Spleen (tissue), 11 donors: ENCODE measurements around the gene SNAI1. TPM values are rescaled to one million over a fixed set of nuclear protein-coding genes. Genes with fewer than 3 reads are reported as not detected.
"Not testable (repeated sequence)": the region's sequence is repeated elsewhere in the genome, so short reads cannot be mapped to it uniquely, and the experiment has no call there.

Experiments
- DNase-seq: peaks from one replicate; pipeline ENCODE4 v3.0.0-alpha.2; 2020
- H3K27ac ChIP-seq, 8 donors: fragments of 200-600 bp; sonication (generic) in 7 of 8; 1 replicate in 4 of 8; 2 replicates in 4 of 8; pipeline versions ENCODE4 v1.5.0 to v1.8.0; 2016 to 2021; ENCODE audit warnings: inconsistent platforms in 4 of 8, mild to moderate bottlenecking in 4 of 8, moderate library complexity in 1 of 8
- H3K27me3 ChIP-seq, 7 donors: fragments of 200-600 bp; sonication (generic) in 6 of 7; replicated peaks in 1 of 7; 1 replicate in 4 of 7; 2 replicates in 3 of 7; pipeline versions ENCODE4 v1.5.0 to v1.8.0; 2016 to 2021; ENCODE audit warnings: inconsistent platforms in 3 of 7, mild to moderate bottlenecking in 1 of 7
- H3K36me3 ChIP-seq, 6 donors: fragments of 200-600 bp; sonication (generic) in 5 of 6; 1 replicate in 4 of 6; 2 replicates in 2 of 6; pipeline versions ENCODE4 v1.5.0 to v1.8.0; 2016 to 2021; ENCODE audit warnings: inconsistent platforms in 2 of 6
- H3K4me1 ChIP-seq, 6 donors: fragments of 200-600 bp; sonication (generic) in 5 of 6; 1 replicate in 3 of 6; 2 replicates in 3 of 6; pipeline versions ENCODE4 v1.5.0 to v1.8.0; 2016 to 2021; ENCODE audit warnings: inconsistent platforms in 3 of 6
- H3K4me3 ChIP-seq, 8 donors: fragments of 200-600 bp; sonication (generic) in 7 of 8; 1 replicate in 4 of 8; 2 replicates in 4 of 8; pipeline versions ENCODE4 v1.5.0 to v1.8.0; 2016 to 2021; ENCODE audit warnings: inconsistent platforms in 4 of 8, mild to moderate bottlenecking in 4 of 8, moderate library complexity in 2 of 8
- H3K9me3 ChIP-seq, 8 donors: fragments of 200-600 bp; sonication (generic) in 7 of 8; 1 replicate in 4 of 8; 2 replicates in 4 of 8; pipeline versions ENCODE4 v1.5.0 to v1.8.0; 2016 to 2021; ENCODE audit warnings: inconsistent platforms in 4 of 8
- CTCF ChIP-seq, 11 experiments: fragments of 200-600 bp in 7 of 11; fragments of 450-650 bp in 4 of 11; sonication (generic) in 4 of 11; IDR thresholded peaks in 8 of 11; conservative IDR thresholded peaks in 3 of 11; 1 replicate in 7 of 11; 2 replicates in 4 of 11; pipeline versions ENCODE4 v1.4.0 to v1.8.0; 2016 to 2021; ENCODE audit warnings: antibody characterized with exemption in 11 of 11, inconsistent platforms in 4 of 11, mild to moderate bottlenecking in 1 of 11
- POLR2A ChIP-seq, 3 donors: fragments of 450-650 bp; IDR thresholded peaks; one replicate each; pipeline ENCODE4 v1.5.1; 2017; ENCODE audit warnings: antibody characterized with exemption in 3 of 3, mild to moderate bottlenecking in 1 of 3
- POLR2AphosphoS5 ChIP-seq, 3 donors: sonication (generic); formaldehyde crosslinking; IDR thresholded peaks; one replicate each; pipeline ENCODE4 v1.5.1; 2017; ENCODE audit warnings: antibody characterized with exemption in 3 of 3
- WGBS, 5 donors: extraction: QIAGEN DNeasy Blood & Tissue Kit in 3 of 5; methylation state at CpG; one replicate each; pipeline versions ENCODE4 v1.1.5 to v1.1.7; 2013 to 2018; 5-methylcytosine and 5-hydroxymethylcytosine counted together
- intact Hi-C: fragments of 100-400 bp; cut with DNase I; formaldehyde crosslinking; loops from one replicate; pipeline ENCODE4 v1.15.0; 2023; ENCODE audit warnings: low total_unique reads
- polyA plus RNA-seq, 3 donors: library from polyadenylated mRNA; stranded (reverse); fragments of 200-250 nt; gene quantifications; one replicate each; pipeline ENCODE4 v1.2.1, GENCODE V29; 2013
- total RNA-seq, 7 donors: library from RNA; depleted of rRNA in 3 of 7; stranded (reverse); fragments of >200 nt in 3 of 7; fragmentation: NEBNext Ultra II Directional in 4 of 7; extraction: Animal tissue kit (Norgen Biotek cat#: 25700) in 4 of 7; gene quantifications; one replicate each; pipeline versions ENCODE4 v1.1.0 to v1.2.1, GENCODE V29; 2016 to 2021
- donor health status: healthy with polysubstance abuse.
- donor health status: DM: no; HTN: no; CAD: no; lungs with moderate emphysema.
- donor health status: DM: no; HTN: no; CAD: no.
- donor health status: Bipolar disorder and iron deficiency.
- donor health status: healthy.
- donor health status: DM: no; HTN: no; CAD: no.
- donor health status: DM: yes; HTN: yes; CAD: no.

SNAI1 gene
- total and polyA plus RNA-seq, 10 donors, result 1.3 to 10.5 (median 5.2) TPM

GRCh38 chr20:49999329-49999728 is 16.5 kb downstream of the SNAI1 start:
- no peak for TF ChIP-seq POLR2A (IDR thresholded peaks at IDR 0.05)
- TF ChIP-seq POLR2AphosphoS5 (IDR thresholded peaks at IDR 0.05), result no peak
- TF ChIP-seq CTCF (IDR thresholded peaks at IDR 0.05 in 8 of 11, conservative IDR thresholded peaks at IDR 0.05 in 3 of 11), result no peak
- no peak overlapping the region for H3K27ac ChIP-seq
- 40 to 68% (median 54%) methylated on average over 7 of the region's 7 CpGs for WGBS, 5 donors
- no peak overlapping the region for H3K4me3 ChIP-seq
- no peak for DNase-seq
- H3K9me3 ChIP-seq, result no peaks in the 10 kb centered on the region
- intact Hi-C loops, result no loop called here
- no peaks in the 10 kb centered on the region for H3K36me3 ChIP-seq
- no peaks in the 10 kb centered on the region for H3K27me3 ChIP-seq
- H3K4me1 ChIP-seq, result peaks cover 3 to 47% (median 20%) of the 10 kb centered on the region in 6 donors

GRCh38 chr20:50000548-50001222 is 17.9 kb downstream of the SNAI1 start:
- H3K36me3 ChIP-seq, H3K27ac ChIP-seq, H3K27me3 ChIP-seq, H3K9me3 ChIP-seq, H3K4me3 ChIP-seq, DNase-seq, intact Hi-C loops: not testable (repeated sequence)
- 65 to 78% (median 69%) methylated on average over 14 of the region's 14 CpGs for WGBS, 5 donors
- H3K4me1 ChIP-seq, result peaks cover 8 to 59% (median 32%) of the 10 kb centered on the region in 6 donors

DNA sequence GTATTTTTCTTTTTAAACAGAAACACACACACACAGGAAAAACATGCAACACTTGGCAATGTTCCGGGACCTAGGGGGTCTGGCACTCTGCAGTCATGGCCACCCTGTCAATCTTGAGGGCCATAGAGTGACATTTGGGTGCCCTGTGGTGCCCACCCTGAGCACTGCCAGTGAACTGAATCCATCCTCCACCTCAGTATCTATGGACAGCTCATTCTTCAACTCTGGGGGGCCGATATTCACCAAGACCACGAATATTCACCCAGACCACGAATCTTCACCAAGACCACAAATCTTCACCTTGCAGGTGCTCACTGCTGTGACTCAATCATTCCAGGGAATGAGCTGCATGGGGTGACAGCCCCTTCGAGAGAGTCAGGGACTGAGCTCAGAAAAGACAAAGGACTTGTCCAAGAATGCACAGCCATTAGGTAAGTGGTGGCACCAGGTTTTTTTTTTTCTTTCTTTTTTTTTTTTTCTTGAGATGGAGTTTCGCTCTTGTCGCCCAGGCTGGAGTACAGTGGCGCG is 19.1 kb downstream of the SNAI1 start:
- intact Hi-C loops, result no loop called here
- no peaks in the 10 kb centered on the region for H3K27me3 ChIP-seq
- 65 to 77% (median 74%) methylated on average over 8 to 9 of the region's 9 CpGs for WGBS, 5 donors
- H3K4me3 ChIP-seq, result no peak overlapping the region
- H3K36me3 ChIP-seq, result no peaks in the 10 kb centered on the region
- H3K27ac ChIP-seq, result no peak overlapping the region
- H3K4me1 ChIP-seq, result peaks cover 11 to 71% (median 38%) of the 10 kb centered on the region in 6 donors
- no peak for DNase-seq
- H3K9me3 ChIP-seq, result no peaks in the 10 kb centered on the region
- TF ChIP-seq POLR2A (IDR thresholded peaks at IDR 0.05), result no peak
- TF ChIP-seq CTCF (IDR thresholded peaks at IDR 0.05 in 8 of 11, conservative IDR thresholded peaks at IDR 0.05 in 3 of 11), result no peak
- TF ChIP-seq POLR2AphosphoS5 (IDR thresholded peaks at IDR 0.05), result no peak

- intact Hi-C loops, result no loop called here
- H3K4me1 ChIP-seq, result peaks cover 11 to 74% (median 38%) of the 10 kb centered on the region in 6 donors
- H3K27ac ChIP-seq, result peak overlapping the region in 1 of 8 donors; percentile 16
- H3K9me3 ChIP-seq, result no peaks in the 10 kb centered on the region
- DNase-seq, result no peak
- WGBS, 5 donors, result 34 to 51% (median 40%) methylated on average over 4 of the region's 4 CpGs
- H3K27me3 ChIP-seq, result peaks cover 0 to 5% (median 0%) of the 10 kb centered on the region in 7 donors
- H3K4me3 ChIP-seq, result no peak overlapping the region
- TF ChIP-seq POLR2A (IDR thresholded peaks at IDR 0.05) (no peak), CTCF (IDR thresholded peaks at IDR 0.05 in 8 of 11, conservative IDR thresholded peaks at IDR 0.05 in 3 of 11) (no peak), POLR2AphosphoS5 (IDR thresholded peaks at IDR 0.05) (no peak)
- H3K36me3 ChIP-seq, result no peaks in the 10 kb centered on the region
These were observed 20.5 kb downstream of the SNAI1 start for GRCh38 chr20:50003253-50003656.
